HepG2 (cell line): ENCODE data around the gene ELP6. TPM values are rescaled to one million over a fixed set of nuclear protein-coding genes. Genes with fewer than 3 reads are reported as not detected.

Experiments used
- ARID5B ChIP-seq: IDR thresholded peaks from 2 replicates; pipeline ENCODE4 v1.4.0; 2020; ENCODE audit warnings: mild to moderate bottlenecking, missing genetic modification reagents
- MIXL1 ChIP-seq: IDR thresholded peaks from 2 replicates; pipeline ENCODE4 v1.6.1; 2016
- NCOR1 ChIP-seq: fragments of 200-600 bp; sonication (generic); IDR thresholded peaks from 2 replicates; pipeline ENCODE4 v1.7.0; 2017; ENCODE audit warnings: antibody characterized with exemption, low read length, borderline replicate concordance
- NR2F1 ChIP-seq, 2 experiments: fragments of 450-650 bp in 1 of 2; formaldehyde crosslinking in 1 of 2; IDR thresholded peaks; 2 replicates each; pipeline versions ENCODE4 v1.5.0 to v1.6.1; 2016 to 2020; ENCODE audit warnings: mild to moderate bottlenecking in 1 of 2, missing compliant biosample characterization in 1 of 2, missing genetic modification reagents in 1 of 2, moderate library complexity in 1 of 2
- ONECUT2 ChIP-seq: sonication (generic); formaldehyde crosslinking; IDR thresholded peaks from 2 replicates; pipeline ENCODE4 v1.4.0; 2020; ENCODE audit warnings: missing genetic modification reagents
- POLR2A ChIP-seq, 2 experiments: IDR thresholded peaks; 2 replicates each; pipeline ENCODE4 v1.6.1; 2011; ENCODE audit warnings: low read depth in 2 of 2, low read length in 2 of 2, mild to moderate bottlenecking in 1 of 2, moderate library complexity in 1 of 2; ENCODE audit not compliant: insufficient read depth in 1 of 2
- RFXANK ChIP-seq: IDR thresholded peaks from 2 replicates; pipeline ENCODE4 v1.6.1; 2016
- THAP11 ChIP-seq: IDR thresholded peaks from 2 replicates; pipeline ENCODE4 v1.6.1; 2016; ENCODE audit warnings: missing biosample characterization, missing genetic modification reagents
- ZBTB2 ChIP-seq: sonication (generic); formaldehyde crosslinking; IDR thresholded peaks from 2 replicates; pipeline ENCODE4 v1.8.0; 2022; ENCODE audit warnings: low read depth, missing genetic modification reagents
- polyA plus RNA-seq, 8 experiments: library from polyadenylated mRNA; depleted of rRNA in 3 of 8; stranded (reverse) in 7 of 8; unstranded in 1 of 8; fragments of >200 nt; fragmentation: Illumina TruSeq in 4 of 8; extraction: Trizol in 4 of 8; gene quantifications; 2 replicates each; pipeline versions ENCODE4 v1.2.1 to v1.2.3, GENCODE V29; 2011 to 2016; ENCODE audit warnings: low read depth in 4 of 8, missing spikeins in 1 of 8, mixed read lengths in 1 of 8; ENCODE audit not compliant: insufficient read depth in 1 of 8
- total RNA-seq, 5 experiments: library from RNA; depleted of rRNA; stranded (reverse); fragments of >200 nt; fragmentation: Illumina TruSeq; extraction: Trizol; gene quantifications; 2 replicates each; pipeline ENCODE4 v1.2.3, GENCODE V29; 2016; ENCODE audit warnings: low read depth in 1 of 5

Gene ELP6
- total and polyA plus RNA-seq, 2 of the 13 experiments (the other 11 are each of a cell fraction or from before 2014, with no cell fraction given) = 45.0 to 49.3 TPM

- no peak for TF ChIP-seq ZBTB2
- peak; percentile 23; the same call in 1 of the 2 replicates for TF ChIP-seq THAP11 (CRISPR knock-in tag)
- TF ChIP-seq ARID5B (CRISPR knock-in tag) = peak; percentile 47; the same call in 1 of the 2 replicates
- TF ChIP-seq NR2F1 (CRISPR knock-in tag; IDR thresholded peaks at IDR 0.05) = 0 out of 4 replicates have a peak, but pooled peaks of 1 of the 2 experiments have one; percentile 23
- TF ChIP-seq NCOR1 = no peak
- TF ChIP-seq ONECUT2 (CRISPR knock-in tag) = peak; percentile 55; the same call in 1 of the 2 replicates
- no peak for TF ChIP-seq MIXL1
- TF ChIP-seq POLR2A (IDR thresholded peaks at IDR 0.05; ENCODE audit: insufficient read depth in 1 of 2, low read depth in 2 of 2, low read length in 2 of 2) = no peak
- no peak for TF ChIP-seq RFXANK (CRISPR knock-in tag)
These were observed 1.6 kb upstream of the ELP6 start (continued) for GRCh38 chr3:47515100-47515499.
